Mucosa of descending colon (tissue), 3 donors: ENCODE data around the gene SOX12. TPM values are rescaled to one million over a fixed set of nuclear protein-coding genes. Genes with fewer than 3 reads are reported as not detected.
"Not testable (repeated sequence)": the region's sequence is repeated elsewhere in the genome, so short reads cannot be mapped to it uniquely, and the experiment has no call there.

ENCODE experiments used
- ATAC-seq: fragments of 200-7000 bp; cut with Tn5 transposase; one replicate; pipeline ENCODE4 v1.9.1; 2020; ENCODE audit warnings: mild to moderate bottlenecking, moderate library complexity
- DNase-seq, 3 donors: peaks; one replicate each; pipeline ENCODE4 v3.0.0-alpha.2; 2020
- H3K36me3 ChIP-seq: fragments of 200-600 bp; one replicate; pipeline ENCODE4 v1.8.0; 2021; ENCODE audit warnings: low read depth, mild to moderate bottlenecking
- H3K4me1 ChIP-seq: fragments of 200-600 bp; one replicate; pipeline ENCODE4 v1.8.0; 2021; ENCODE audit warnings: low read depth, mild to moderate bottlenecking
- H3K4me3 ChIP-seq: fragments of 200-600 bp; one replicate; pipeline ENCODE4 v1.8.0; 2021; ENCODE audit warnings: mild to moderate bottlenecking
- H3K9me3 ChIP-seq: fragments of 200-600 bp; one replicate; pipeline ENCODE4 v1.8.0; 2021; ENCODE audit warnings: mild to moderate bottlenecking
- CTCF ChIP-seq: fragments of 200-600 bp; IDR thresholded peaks from one replicate; pipeline ENCODE4 v1.8.0; 2022; ENCODE audit warnings: antibody characterized with exemption, mild to moderate bottlenecking
- intact Hi-C, 2 donors: fragments of 100-400 bp; cut with DNase I in 1 of 2; cut with micrococcal nuclease in 1 of 2; formaldehyde crosslinking; loops; one replicate each; pipeline versions ENCODE4 v1.11.0 to v1.11.1; 2022; cut with DNase I, micrococcal nuclease
- total RNA-seq, 3 donors: library from RNA; stranded (reverse); fragmentation: NEBNext Ultra II Directional in 2 of 3; extraction: Animal tissue kit (Norgen Biotek cat#: 25700) in 2 of 3; gene quantifications; one replicate each; pipeline versions ENCODE4 v1.2.1 to v1.2.4, GENCODE V29; 2021 to 2023
- donor health status: DM: no; HTN: no; CAD: no; lungs with moderate emphysema.
- donor health status: DM: no; HTN: no; CAD: no.
- donor health status: DM: no; HTN: yes; CAD: no.

Gene SOX12
- total RNA-seq, 3 donors from 2014 or later = 3.9 to 24.0 (median 4.5) TPM

- no peaks in the 10 kb centered on the region for H3K9me3 ChIP-seq
- no peak overlapping the region for H3K4me3 ChIP-seq
- intact Hi-C loops = no loop called here
- DNase-seq (no peak), ATAC-seq (peak; percentile 47)
- no peaks in the 10 kb centered on the region for H3K36me3 ChIP-seq
- H3K4me1 ChIP-seq = peaks cover 7% of the 10 kb centered on the region
- TF ChIP-seq CTCF = no peak
Measured at GRCh38 chr20:370151-370600, 44.8 kb downstream of the SOX12 start.

- intact Hi-C loops = no loop called here
- Histone ChIP-seq H3K9me3 (no peaks in the 10 kb centered on the region), H3K4me1 (peaks cover 7% of the 10 kb centered on the region), H3K4me3 (no peak overlapping the region), H3K36me3 (no peaks in the 10 kb centered on the region)
- DNase-seq (no peak), ATAC-seq (no peak)
- TF ChIP-seq CTCF = no peak
Measured at GRCh38 chr20:370977-371754, 45.8 kb downstream of the SOX12 start.

GRCh38 chr20:371755-372542 is 46.6 kb downstream of the SOX12 start:
- ATAC-seq = peak; percentile 50

GRCh38 chr20:372543-373082 is 47.3 kb downstream of the SOX12 start:
- H3K9me3 ChIP-seq, ATAC-seq, H3K36me3 ChIP-seq, intact Hi-C loops, H3K4me1 ChIP-seq, H3K4me3 ChIP-seq, DNase-seq: not testable (repeated sequence)

More at GRCh38 chr20:371755-372542, 46.6 kb downstream of the SOX12 start:
- Histone ChIP-seq H3K36me3 (no peaks in the 10 kb centered on the region), H3K4me3 (no peak overlapping the region), H3K9me3 (no peaks in the 10 kb centered on the region), H3K4me1 (peaks cover 7% of the 10 kb centered on the region)
- intact Hi-C loops = no loop called here
- TF ChIP-seq CTCF = no peak
- DNase-seq = peak; percentile 21 to 62 (median 44)

GRCh38 chr20:373171-373890 is 48.0 kb downstream of the SOX12 start:
- ATAC-seq (peak; percentile 53), DNase-seq (no peak)
- no peak for TF ChIP-seq CTCF
- H3K9me3 ChIP-seq = no peaks in the 10 kb centered on the region
- no peak overlapping the region for H3K4me3 ChIP-seq
- peaks cover 7% of the 10 kb centered on the region for H3K4me1 ChIP-seq
- intact Hi-C loops = no loop called here
- no peaks in the 10 kb centered on the region for H3K36me3 ChIP-seq
